BJ (cell line): Measurements from ENCODE around the gene OR2M3. TPM values are rescaled to one million over a fixed set of nuclear protein-coding genes. Genes with fewer than 3 reads are reported as not detected.

Experiments used
- CTCF ChIA-PET: fragments of 350-600 bp; formaldehyde crosslinking; extraction: SDS; loops from one replicate; lab custom pipeline; 2021; ENCODE audit warnings: antibody characterized with exemption, inconsistent platforms; lab: Yijun Ruan, JAX
- POLR2A ChIA-PET: fragments of 300-600 bp; sonication (Branson Sonifier 250); formaldehyde crosslinking; extraction: SDS; loops from one replicate; lab custom pipeline; 2021; ENCODE audit warnings: antibody characterized with exemption; lab: Charles Lee
- DNase-seq: peaks from one replicate; pipeline ENCODE4 v3.0.0-alpha.2; 2011; ENCODE audit warnings: low read depth
- H3K27me3 ChIP-seq: 2 replicates; pipeline ENCODE4 v1.6.0; 2011; ENCODE audit warnings: low read length; ENCODE audit not compliant: control insufficient read depth, insufficient read depth
- H3K36me3 ChIP-seq: 2 replicates; pipeline ENCODE4 v1.5.1; 2011; ENCODE audit warnings: low read length; ENCODE audit not compliant: control insufficient read depth, insufficient read depth
- H3K4me3 ChIP-seq: 2 replicates; pipeline ENCODE4 v1.5.1; 2011; ENCODE audit warnings: low read depth, mild to moderate bottlenecking, control low read depth, low read length
- polyA minus RNA-seq: library from RNA; depleted of rRNA, polyadenylated mRNA; stranded (reverse); fragments of >200 nt; gene quantifications from 2 replicates; pipeline ENCODE4 v1.2.3, GENCODE V29; 2011; rRNA and poly(A)+ RNA removed
- polyA plus RNA-seq: library from polyadenylated mRNA; depleted of rRNA; stranded (reverse); fragments of >200 nt; gene quantifications from 2 replicates; pipeline ENCODE4 v1.2.3, GENCODE V29; 2011; rRNA removed
- TF ChIP-seq, protein P1 (sequence below): IDR thresholded peaks from 2 replicates; pipeline ENCODE4 v1.5.1; 2011; ENCODE audit warnings: low read depth, mild to moderate bottlenecking, control low read depth, inconsistent platforms, low read length, moderate library complexity; ENCODE audit not compliant: insufficient read depth

OR2M3 gene, protein sequence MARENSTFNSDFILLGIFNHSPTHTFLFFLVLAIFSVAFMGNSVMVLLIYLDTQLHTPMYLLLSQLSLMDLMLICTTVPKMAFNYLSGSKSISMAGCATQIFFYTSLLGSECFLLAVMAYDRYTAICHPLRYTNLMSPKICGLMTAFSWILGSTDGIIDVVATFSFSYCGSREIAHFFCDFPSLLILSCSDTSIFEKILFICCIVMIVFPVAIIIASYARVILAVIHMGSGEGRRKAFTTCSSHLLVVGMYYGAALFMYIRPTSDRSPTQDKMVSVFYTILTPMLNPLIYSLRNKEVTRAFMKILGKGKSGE
- polyA plus RNA-seq: not detected in 2 replicates
- not detected in 2 replicates for polyA minus RNA-seq

DNA sequence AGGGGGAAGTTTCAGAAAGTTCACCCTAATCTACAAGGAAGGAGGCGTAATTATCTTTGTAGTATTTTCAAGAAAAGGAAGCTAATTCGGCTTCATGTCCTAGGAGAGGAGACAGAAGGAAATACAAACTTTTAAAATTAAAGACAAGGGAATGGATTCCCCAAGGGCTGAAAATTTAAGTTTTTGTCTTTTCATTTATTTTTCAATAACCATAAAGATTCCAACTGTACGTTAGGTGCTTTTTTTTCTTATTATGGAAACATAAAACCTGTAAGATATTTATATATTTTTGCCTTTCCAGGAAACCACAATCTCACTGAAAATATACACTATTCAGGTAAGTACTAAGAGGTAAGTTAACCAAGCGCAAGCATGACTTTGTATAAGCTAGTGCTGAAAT, at the start of gene OR2M3:
TSS of gene OR2M3 (plus strand) at position 301 of the 400 bp plus-strand sequence. CDS start 5,803 bp downstream, outside the sequence.
- ChIA-PET CTCF (no interaction called here), POLR2A (no interaction called here)
- DNase-seq: no peak
- Histone ChIP-seq H3K36me3 (no peaks in the 10 kb centered on the region), H3K27me3 (no peaks in the 10 kb centered on the region), H3K4me3 (no peak within 1 kb of the TSS)
- TF ChIP-seq, protein P1, sequence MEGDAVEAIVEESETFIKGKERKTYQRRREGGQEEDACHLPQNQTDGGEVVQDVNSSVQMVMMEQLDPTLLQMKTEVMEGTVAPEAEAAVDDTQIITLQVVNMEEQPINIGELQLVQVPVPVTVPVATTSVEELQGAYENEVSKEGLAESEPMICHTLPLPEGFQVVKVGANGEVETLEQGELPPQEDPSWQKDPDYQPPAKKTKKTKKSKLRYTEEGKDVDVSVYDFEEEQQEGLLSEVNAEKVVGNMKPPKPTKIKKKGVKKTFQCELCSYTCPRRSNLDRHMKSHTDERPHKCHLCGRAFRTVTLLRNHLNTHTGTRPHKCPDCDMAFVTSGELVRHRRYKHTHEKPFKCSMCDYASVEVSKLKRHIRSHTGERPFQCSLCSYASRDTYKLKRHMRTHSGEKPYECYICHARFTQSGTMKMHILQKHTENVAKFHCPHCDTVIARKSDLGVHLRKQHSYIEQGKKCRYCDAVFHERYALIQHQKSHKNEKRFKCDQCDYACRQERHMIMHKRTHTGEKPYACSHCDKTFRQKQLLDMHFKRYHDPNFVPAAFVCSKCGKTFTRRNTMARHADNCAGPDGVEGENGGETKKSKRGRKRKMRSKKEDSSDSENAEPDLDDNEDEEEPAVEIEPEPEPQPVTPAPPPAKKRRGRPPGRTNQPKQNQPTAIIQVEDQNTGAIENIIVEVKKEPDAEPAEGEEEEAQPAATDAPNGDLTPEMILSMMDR: no peak

DNA sequence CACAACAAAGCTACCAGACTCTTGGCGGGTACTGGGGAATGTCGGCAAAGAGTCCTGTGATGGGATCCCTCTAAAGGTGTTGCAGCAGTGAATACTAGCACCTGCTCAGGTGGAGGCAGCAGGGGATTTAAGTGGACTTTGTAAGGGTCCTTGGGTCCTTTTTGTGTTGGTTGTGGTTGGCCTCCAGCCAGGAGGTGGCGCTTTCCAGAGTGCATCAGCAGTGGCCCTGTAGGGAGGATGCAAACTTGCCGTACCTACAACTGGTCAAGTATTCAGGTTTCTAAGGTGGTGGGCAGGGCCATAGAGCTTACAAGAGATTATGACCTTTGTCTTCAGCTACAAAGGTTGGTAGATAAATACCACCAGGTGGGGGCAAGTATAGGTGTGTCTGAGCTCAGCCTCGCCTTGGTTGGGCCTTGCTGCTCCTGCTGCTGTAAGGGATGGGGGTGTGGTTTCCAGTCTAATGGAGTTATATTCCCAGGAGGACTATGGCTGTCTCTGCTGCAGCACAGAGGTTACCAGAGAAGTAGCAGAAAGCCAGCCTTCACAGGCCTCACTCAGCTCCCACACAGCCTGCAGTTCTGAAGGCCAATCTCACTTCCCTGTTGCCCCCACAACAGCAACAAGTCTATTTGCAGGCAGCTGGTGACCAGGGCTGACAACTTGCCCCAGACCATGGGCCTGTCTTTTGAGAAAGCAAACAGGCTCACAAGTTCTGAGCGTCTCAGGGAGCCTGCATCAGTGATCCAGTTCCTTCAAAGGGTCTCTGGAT, 44.8 kb upstream of the OR2M3 start:
- DNase-seq: no peak
- Histone ChIP-seq H3K27me3 (no peaks in the 10 kb centered on the region), H3K36me3 (no peaks in the 10 kb centered on the region), H3K4me3 (no peak overlapping the region)
- POLR2A ChIA-PET: no interaction called here
- CTCF ChIA-PET: no interaction called here
- TF ChIP-seq, protein P1: no peak

DNA sequence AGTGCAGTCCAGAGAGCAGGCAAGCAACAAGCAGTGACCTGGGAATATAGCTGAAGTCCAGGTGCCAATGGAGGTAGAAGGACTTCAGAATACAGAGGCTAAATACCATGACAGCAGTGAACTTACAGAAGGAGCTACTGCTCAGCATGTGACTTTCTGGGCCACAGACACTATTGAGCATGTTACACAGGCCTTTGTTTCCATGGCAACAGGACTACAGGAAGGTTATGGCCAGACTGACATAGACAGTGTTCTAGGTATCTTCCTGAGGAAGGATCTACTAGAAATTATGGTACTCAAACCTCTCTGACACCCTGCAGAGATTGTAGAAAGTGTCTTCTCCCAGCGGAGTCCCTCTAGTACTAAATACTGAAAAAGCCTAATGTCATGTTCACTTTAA, 41.1 kb upstream of the OR2M3 start:
- ChIA-PET POLR2A (no interaction called here), CTCF (no interaction called here)
- no peak overlapping the region for H3K4me3 ChIP-seq
- DNase-seq: no peak
- no peaks in the 10 kb centered on the region for H3K36me3 ChIP-seq
- TF ChIP-seq, protein P1: no peak
- H3K27me3 ChIP-seq: no peaks in the 10 kb centered on the region

DNA sequence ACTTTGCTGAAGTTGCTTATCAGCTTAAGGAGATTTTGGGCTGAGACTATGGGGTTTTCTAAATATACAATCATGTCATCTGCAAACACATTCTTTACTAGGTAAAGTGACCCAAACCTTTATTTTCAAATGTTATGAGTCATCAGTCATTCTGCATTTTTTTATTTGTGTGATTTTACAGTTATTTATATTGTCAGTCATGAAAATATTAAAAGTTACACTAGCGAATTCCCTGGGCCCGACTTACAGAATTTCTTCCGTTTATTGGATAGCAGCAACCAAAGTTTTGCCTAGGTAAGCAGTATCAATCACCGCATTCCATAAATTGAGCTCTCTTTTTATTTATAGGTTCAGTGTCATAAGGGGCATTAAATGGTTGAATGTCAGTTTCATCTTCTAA, 38.3 kb upstream of the OR2M3 start:
- no peak overlapping the region for H3K4me3 ChIP-seq
- TF ChIP-seq, protein P1: no peak
- no peaks in the 10 kb centered on the region for H3K36me3 ChIP-seq
- POLR2A ChIA-PET: no interaction called here
- CTCF ChIA-PET: no interaction called here
- no peak for DNase-seq
- no peaks in the 10 kb centered on the region for H3K27me3 ChIP-seq

DNA sequence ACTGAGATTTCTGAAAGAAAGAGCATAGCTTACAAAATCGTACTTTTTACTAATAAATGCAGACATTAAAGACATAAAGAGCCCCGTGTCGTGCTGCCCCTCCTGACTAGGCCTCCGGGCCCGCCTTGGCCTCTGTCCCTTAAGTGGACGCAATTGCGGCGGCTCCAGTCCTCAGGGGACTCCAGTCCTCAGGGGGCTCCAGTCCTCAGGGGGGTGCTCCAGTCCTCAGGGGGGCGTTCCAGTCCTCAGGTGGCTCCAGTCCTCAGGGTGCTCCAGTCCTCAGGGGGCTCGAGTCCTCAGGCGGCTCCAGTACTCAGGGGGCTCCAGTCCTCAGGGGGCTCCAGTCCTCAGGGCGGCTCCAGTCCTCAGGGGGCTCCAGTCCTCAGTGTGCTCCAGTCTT, 33.0 kb upstream of the OR2M3 start:
- ChIA-PET CTCF (no interaction called here), POLR2A (no interaction called here)
- TF ChIP-seq, protein P1: no peak

More for the DNA sequence above, 33.0 kb upstream of the OR2M3 start:
- H3K36me3 ChIP-seq: no peaks in the 10 kb centered on the region
- H3K4me3 ChIP-seq: no peak overlapping the region
- DNase-seq: no peak
- no peaks in the 10 kb centered on the region for H3K27me3 ChIP-seq
